SK-N-SH (cell line): ENCODE results near the gene COG4.

Source experiments
- EP300 ChIP-seq, 2 experiments: IDR thresholded peaks; 2 replicates each; pipeline versions ENCODE4 v1.4.0 to v1.6.1; 2012; ENCODE audit warnings: borderline replicate concordance in 1 of 2, low read depth in 1 of 2, low read length in 1 of 2
- EZH2phosphoT487 ChIP-seq: fragments of 200-600 bp; sonication (generic); IDR thresholded peaks from 2 replicates; pipeline ENCODE4 v1.6.1; 2017; ENCODE audit warnings: low read depth, mixed run types, mild to moderate bottlenecking, antibody characterized with exemption, moderate library complexity, borderline replicate concordance
- JUND ChIP-seq: IDR thresholded peaks from 2 replicates; pipeline ENCODE4 v1.4.0; 2012
- NRF1 ChIP-seq: IDR thresholded peaks from 2 replicates; pipeline ENCODE4 v1.6.1; 2012; ENCODE audit warnings: low read depth, mild to moderate bottlenecking, low read length
- POLR2AphosphoS5 ChIP-seq: IDR thresholded peaks from 2 replicates; pipeline ENCODE4 v1.6.1; 2012; ENCODE audit warnings: low read depth, low read length
- RCOR1 ChIP-seq: fragments of 150-350 bp; IDR thresholded peaks from 2 replicates; pipeline ENCODE4 v1.6.1; 2017; ENCODE audit warnings: antibody characterized with exemption, low read length
- RFX5 ChIP-seq: IDR thresholded peaks from 2 replicates; pipeline ENCODE4 v1.6.1; 2012; ENCODE audit warnings: mild to moderate bottlenecking, improper control_type of control experiment, low read length
- RXRA ChIP-seq: IDR thresholded peaks from 2 replicates; pipeline ENCODE4 v1.4.0; 2012; ENCODE audit warnings: low read depth, mild to moderate bottlenecking, borderline replicate concordance
- SIN3A ChIP-seq: IDR thresholded peaks from 2 replicates; pipeline ENCODE4 v1.6.1; 2012; ENCODE audit warnings: low read depth, mild to moderate bottlenecking, low read length, moderate library complexity, borderline replicate concordance
- TF ChIP-seq, protein P1 (sequence below): fragments of 200-600 bp; sonication (generic); IDR thresholded peaks from 2 replicates; pipeline ENCODE4 v1.6.1; 2017; ENCODE audit warnings: antibody characterized with exemption, mild to moderate bottlenecking, moderate library complexity
- TF ChIP-seq, protein P2 (sequence below): IDR thresholded peaks from 2 replicates; pipeline ENCODE4 v1.4.0; 2012; ENCODE audit warnings: low read depth
- TF ChIP-seq, protein P3 (sequence below): IDR thresholded peaks from 2 replicates; pipeline ENCODE4 v1.6.1; 2012; ENCODE audit warnings: mild to moderate bottlenecking, low read depth, low read length, moderate library complexity
- TF ChIP-seq, protein P4 (sequence below): IDR thresholded peaks from 2 replicates; pipeline ENCODE4 v1.4.0; 2012; ENCODE audit warnings: low read depth, borderline replicate concordance

DNA sequence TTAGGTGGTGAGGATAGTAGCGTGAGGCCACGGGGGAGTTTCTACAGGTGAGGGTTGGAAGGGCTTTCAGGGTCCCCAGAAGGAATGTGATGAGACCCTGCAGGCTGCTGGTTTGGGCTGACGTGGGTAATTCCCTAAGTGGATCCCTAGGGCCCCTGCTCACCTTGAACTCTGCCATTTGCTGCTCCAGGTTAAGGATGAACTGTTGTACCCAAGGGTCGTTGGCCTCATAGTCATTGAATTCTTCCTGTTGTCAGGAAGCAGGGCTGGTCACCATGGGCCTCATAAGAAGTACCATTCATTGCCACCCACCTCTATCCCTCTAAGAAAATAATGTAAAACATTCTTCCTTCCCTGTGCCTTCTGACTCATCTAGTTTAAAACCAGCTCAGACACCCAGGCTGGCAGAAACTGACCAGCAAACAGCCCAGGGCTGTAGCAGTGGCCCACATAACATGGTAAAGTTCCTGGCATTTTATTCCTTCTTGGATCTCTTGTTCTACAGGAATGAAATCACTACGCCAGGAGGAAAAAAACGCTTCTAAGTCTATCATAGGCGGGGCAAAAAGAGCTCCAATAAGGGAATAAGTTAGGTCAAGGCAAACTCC lies 41.3 kb downstream of the COG4 start:
- TF ChIP-seq RXRA (no peak), EZH2phosphoT487 (no peak), NRF1 (no peak), POLR2AphosphoS5 (no peak), RFX5 (no peak), SIN3A (no peak), EP300 (IDR thresholded peaks at IDR 0.05; ENCODE audit: borderline replicate concordance in 1 of 2, low read depth in 1 of 2, low read length in 1 of 2) (no peak), JUND (0 out of 2 replicates have a peak, but pooled peaks have one; percentile 13), RCOR1 (no peak)
- TF ChIP-seq, protein P1, sequence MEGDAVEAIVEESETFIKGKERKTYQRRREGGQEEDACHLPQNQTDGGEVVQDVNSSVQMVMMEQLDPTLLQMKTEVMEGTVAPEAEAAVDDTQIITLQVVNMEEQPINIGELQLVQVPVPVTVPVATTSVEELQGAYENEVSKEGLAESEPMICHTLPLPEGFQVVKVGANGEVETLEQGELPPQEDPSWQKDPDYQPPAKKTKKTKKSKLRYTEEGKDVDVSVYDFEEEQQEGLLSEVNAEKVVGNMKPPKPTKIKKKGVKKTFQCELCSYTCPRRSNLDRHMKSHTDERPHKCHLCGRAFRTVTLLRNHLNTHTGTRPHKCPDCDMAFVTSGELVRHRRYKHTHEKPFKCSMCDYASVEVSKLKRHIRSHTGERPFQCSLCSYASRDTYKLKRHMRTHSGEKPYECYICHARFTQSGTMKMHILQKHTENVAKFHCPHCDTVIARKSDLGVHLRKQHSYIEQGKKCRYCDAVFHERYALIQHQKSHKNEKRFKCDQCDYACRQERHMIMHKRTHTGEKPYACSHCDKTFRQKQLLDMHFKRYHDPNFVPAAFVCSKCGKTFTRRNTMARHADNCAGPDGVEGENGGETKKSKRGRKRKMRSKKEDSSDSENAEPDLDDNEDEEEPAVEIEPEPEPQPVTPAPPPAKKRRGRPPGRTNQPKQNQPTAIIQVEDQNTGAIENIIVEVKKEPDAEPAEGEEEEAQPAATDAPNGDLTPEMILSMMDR, result no peak
- TF ChIP-seq, protein P2, sequence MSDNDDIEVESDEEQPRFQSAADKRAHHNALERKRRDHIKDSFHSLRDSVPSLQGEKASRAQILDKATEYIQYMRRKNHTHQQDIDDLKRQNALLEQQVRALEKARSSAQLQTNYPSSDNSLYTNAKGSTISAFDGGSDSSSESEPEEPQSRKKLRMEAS, result no peak
- TF ChIP-seq, protein P3, sequence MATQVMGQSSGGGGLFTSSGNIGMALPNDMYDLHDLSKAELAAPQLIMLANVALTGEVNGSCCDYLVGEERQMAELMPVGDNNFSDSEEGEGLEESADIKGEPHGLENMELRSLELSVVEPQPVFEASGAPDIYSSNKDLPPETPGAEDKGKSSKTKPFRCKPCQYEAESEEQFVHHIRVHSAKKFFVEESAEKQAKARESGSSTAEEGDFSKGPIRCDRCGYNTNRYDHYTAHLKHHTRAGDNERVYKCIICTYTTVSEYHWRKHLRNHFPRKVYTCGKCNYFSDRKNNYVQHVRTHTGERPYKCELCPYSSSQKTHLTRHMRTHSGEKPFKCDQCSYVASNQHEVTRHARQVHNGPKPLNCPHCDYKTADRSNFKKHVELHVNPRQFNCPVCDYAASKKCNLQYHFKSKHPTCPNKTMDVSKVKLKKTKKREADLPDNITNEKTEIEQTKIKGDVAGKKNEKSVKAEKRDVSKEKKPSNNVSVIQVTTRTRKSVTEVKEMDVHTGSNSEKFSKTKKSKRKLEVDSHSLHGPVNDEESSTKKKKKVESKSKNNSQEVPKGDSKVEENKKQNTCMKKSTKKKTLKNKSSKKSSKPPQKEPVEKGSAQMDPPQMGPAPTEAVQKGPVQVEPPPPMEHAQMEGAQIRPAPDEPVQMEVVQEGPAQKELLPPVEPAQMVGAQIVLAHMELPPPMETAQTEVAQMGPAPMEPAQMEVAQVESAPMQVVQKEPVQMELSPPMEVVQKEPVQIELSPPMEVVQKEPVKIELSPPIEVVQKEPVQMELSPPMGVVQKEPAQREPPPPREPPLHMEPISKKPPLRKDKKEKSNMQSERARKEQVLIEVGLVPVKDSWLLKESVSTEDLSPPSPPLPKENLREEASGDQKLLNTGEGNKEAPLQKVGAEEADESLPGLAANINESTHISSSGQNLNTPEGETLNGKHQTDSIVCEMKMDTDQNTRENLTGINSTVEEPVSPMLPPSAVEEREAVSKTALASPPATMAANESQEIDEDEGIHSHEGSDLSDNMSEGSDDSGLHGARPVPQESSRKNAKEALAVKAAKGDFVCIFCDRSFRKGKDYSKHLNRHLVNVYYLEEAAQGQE, result no peak
- TF ChIP-seq, protein P4, sequence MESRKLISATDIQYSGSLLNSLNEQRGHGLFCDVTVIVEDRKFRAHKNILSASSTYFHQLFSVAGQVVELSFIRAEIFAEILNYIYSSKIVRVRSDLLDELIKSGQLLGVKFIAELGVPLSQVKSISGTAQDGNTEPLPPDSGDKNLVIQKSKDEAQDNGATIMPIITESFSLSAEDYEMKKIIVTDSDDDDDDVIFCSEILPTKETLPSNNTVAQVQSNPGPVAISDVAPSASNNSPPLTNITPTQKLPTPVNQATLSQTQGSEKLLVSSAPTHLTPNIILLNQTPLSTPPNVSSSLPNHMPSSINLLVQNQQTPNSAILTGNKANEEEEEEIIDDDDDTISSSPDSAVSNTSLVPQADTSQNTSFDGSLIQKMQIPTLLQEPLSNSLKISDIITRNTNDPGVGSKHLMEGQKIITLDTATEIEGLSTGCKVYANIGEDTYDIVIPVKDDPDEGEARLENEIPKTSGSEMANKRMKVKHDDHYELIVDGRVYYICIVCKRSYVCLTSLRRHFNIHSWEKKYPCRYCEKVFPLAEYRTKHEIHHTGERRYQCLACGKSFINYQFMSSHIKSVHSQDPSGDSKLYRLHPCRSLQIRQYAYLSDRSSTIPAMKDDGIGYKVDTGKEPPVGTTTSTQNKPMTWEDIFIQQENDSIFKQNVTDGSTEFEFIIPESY, result no peak
